ENCODE measurements around the gene PIGK.

GRCh38 chr1:77104672-77105071 lies 114.6 kb downstream of the PIGK start:
- TF ChIP-seq CTCF (IDR thresholded peaks at IDR 0.05; ENCODE audit: low read length) (no peak), EZH2 (optimal IDR thresholded peaks at IDR 0.05; ENCODE audit: low read depth, low read length) (no peak)
